ENCODE data around the gene ATG4A.

The ATG4A gene

DNA sequence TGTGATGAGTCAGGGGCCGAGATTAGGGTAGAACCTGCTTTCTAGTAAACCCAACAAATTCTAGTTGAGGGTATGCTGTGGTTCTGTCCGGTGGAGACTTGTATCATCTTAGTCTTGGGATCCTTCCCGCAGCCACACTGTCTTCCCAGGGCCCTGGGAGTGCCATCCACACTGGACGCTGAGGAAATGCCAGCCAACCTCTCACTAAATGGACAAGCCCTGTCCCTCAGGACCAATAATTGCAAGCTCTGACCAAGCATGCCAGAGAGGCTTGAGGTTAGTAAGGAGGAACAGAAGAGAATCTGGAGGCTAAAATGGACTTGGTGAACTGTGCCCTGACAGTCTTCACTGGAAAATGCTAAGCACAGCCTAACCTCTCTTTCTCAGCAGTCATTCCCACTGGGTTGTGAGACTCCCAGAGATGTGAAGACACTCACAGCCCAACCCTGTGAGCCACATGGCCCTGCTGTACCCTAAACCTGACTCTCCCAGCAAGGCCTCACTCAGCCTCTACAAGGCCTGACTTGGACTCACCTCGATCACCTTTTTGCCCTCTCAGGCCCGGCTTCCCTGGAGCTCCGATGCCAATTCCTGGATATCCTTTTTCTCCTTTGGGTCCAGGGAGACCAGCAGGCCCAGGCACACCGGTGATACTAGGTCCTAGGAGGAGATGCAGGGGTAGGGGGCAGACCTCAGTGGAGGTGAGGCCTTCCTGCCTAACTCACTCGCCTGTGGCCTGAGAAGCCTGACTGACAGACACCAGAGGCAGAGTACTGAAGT, 77.6 kb downstream of the ATG4A start:
- TF ChIP-seq GATA3 (IDR thresholded peaks at IDR 0.05; ENCODE audit: low read depth, low read length): no peak
- TF ChIP-seq GATA2 (IDR thresholded peaks at IDR 0.05; ENCODE audit: low read depth, low read length): no peak

GRCh38 chrX:108169768-108170167, 78.2 kb downstream of the ATG4A start:
- TF ChIP-seq GATA3 (IDR thresholded peaks at IDR 0.05; ENCODE audit: low read depth, low read length) (no peak), GATA2 (IDR thresholded peaks at IDR 0.05; ENCODE audit: low read depth, low read length) (no peak)

DNA sequence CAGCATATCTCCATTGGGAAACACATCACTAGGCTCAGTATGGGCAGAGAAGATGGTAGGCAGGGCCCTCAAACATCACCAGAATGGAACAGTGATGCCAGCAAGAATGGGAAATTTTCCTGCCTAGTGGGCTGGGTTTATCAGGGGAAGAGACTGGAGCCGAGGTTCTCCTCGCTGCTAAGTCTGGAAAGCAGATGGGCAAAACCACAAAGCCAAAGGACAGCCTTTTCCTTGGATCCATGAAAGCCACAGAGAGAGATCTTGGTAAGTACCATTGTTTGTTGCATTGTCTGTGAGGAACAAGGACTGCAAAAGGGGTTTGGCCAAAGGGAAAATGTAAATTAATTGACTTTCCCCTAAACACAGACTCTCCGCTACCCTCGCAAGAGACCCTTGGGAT, 80.1 kb downstream of the ATG4A start:
- TF ChIP-seq GATA2 (IDR thresholded peaks at IDR 0.05; ENCODE audit: low read depth, low read length) (no peak), GATA3 (IDR thresholded peaks at IDR 0.05; ENCODE audit: low read depth, low read length) (no peak)

GRCh38 chrX:108173874-108174273, 82.3 kb downstream of the ATG4A start:
- no peak for TF ChIP-seq GATA3 (IDR thresholded peaks at IDR 0.05; ENCODE audit: low read depth, low read length)
- TF ChIP-seq GATA2 (IDR thresholded peaks at IDR 0.05; ENCODE audit: low read depth, low read length): no peak

DNA sequence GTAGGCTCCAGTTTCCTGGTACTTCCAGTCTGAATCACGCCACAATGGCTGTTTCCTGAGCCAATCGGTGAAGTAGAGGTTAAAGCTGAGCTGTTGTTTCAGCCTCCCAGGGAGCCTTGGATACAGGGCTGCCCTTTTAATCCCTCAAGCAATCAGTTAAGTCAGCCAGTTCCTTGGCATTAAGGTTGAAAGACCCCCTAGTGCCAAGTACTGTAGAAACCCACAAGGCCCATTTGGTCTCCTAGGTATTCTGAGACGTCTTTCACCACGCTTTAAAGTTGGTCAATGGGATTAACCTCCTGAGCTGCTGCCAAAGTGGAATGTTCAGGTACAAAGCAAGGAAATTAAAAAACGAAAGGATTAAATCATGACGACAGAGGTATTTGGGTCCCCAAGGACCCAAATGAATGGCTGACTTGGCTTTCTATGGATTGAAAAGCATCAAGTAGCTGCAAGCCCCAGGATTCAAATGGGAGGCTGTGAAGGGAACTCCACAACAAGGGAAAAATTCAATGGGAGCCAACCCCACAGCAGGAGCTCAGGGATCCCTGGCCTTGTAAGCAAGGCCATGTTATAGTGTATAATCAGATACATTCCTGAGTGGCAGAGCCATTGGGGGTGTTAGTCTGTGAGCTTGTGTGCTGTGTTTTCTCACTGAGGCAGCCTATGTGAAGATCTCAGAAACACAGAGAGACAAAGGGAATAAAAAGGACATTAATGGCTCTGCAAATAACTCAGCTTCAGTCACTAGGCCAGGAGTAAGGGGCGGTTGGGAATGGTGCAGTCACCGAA, 86.0 kb downstream of the ATG4A start:
- no peak for TF ChIP-seq GATA2 (IDR thresholded peaks at IDR 0.05; ENCODE audit: low read depth, low read length)
- TF ChIP-seq GATA3 (IDR thresholded peaks at IDR 0.05; ENCODE audit: low read depth, low read length): no peak

- TF ChIP-seq GATA3 (IDR thresholded peaks at IDR 0.05; ENCODE audit: low read depth, low read length) (no peak), GATA2 (IDR thresholded peaks at IDR 0.05; ENCODE audit: low read depth, low read length) (no peak)
Observed at GRCh38 chrX:108178143-108178498, 86.5 kb downstream of the ATG4A start.

- TF ChIP-seq GATA3 (IDR thresholded peaks at IDR 0.05; ENCODE audit: low read depth, low read length) (no peak), GATA2 (IDR thresholded peaks at IDR 0.05; ENCODE audit: low read depth, low read length) (no peak)
Observed at GRCh38 chrX:108186811-108187210, 95.2 kb downstream of the ATG4A start.

DNA sequence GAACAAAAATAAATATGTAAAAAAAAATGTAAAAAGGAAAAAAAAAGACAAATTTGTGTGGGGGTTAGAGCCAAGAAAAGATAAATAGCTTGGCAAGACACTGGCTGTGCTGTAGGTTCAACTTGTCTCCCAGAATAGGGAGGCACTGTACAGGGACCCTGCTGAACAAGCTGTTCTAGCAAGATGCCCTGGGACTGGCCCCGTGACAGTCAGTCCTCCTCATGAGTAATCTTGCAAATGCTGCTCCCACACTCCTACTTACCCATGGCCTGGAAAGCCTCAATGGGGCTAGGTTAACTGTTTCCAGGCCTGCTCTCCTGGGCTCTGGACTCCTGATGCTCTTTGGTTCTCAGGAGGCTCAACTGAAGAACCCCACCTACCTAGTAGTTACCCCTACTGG, 106.8 kb downstream of the ATG4A start:
- TF ChIP-seq GATA2 (IDR thresholded peaks at IDR 0.05; ENCODE audit: low read depth, low read length) (no peak), GATA3 (IDR thresholded peaks at IDR 0.05; ENCODE audit: low read depth, low read length) (no peak)

DNA sequence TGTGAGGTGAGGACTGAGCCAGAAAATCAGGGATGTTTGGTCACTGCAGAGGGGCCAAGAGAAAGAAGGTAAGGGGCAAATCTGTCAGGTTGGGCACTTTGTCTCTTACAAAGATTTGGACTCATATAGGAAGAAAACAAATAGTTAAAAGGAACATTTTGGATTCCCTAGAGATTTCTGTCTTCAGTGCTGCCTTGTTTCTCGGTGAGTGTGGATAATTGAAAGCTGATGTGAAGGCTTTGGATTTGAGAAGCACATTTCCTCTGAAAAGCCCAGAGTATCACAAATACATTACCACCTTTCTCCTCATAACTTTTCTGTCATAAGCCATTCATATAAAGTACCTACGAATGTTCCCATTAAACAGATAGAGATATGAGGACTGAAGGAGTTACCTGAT, 107.5 kb downstream of the ATG4A start:
- TF ChIP-seq GATA2 (IDR thresholded peaks at IDR 0.05; ENCODE audit: low read depth, low read length) (no peak), GATA3 (IDR thresholded peaks at IDR 0.05; ENCODE audit: low read depth, low read length) (no peak)

GRCh38 chrX:108199691-108200090, 108.1 kb downstream of the ATG4A start:
- TF ChIP-seq GATA3 (IDR thresholded peaks at IDR 0.05; ENCODE audit: low read depth, low read length) (no peak), GATA2 (IDR thresholded peaks at IDR 0.05; ENCODE audit: low read depth, low read length) (peak; percentile 41; the same call in 1 of the 2 replicates)

- TF ChIP-seq GATA2 (IDR thresholded peaks at IDR 0.05; ENCODE audit: low read depth, low read length) (no peak), GATA3 (IDR thresholded peaks at IDR 0.05; ENCODE audit: low read depth, low read length) (no peak)
Observed at GRCh38 chrX:108203540-108203939, 112.0 kb downstream of the ATG4A start.
